Cardiac fibroblast (primary cell): ENCODE measurements around the gene ZC3H18.

Source experiments
- DNase-seq, 2 donors: peaks; one replicate each; pipeline versions ENCODE4 v3.0.0 to v3.0.0-alpha.2; 2010; ENCODE audit warnings: low read depth in 2 of 2
- H3K4me3 ChIP-seq, 2 donors: replicated peaks in 1 of 2; 1 replicate in 1 of 2; 2 replicates in 1 of 2; pipeline ENCODE4 v1.5.1; 2011; ENCODE audit warnings: low read depth in 2 of 2, low read length in 2 of 2, mild to moderate bottlenecking in 2 of 2, moderate library complexity in 1 of 2
- TF ChIP-seq, protein P1 (sequence below): IDR thresholded peaks from one replicate; pipeline ENCODE4 v1.5.1; 2011; ENCODE audit warnings: low read depth, mild to moderate bottlenecking, low read length, inconsistent platforms

ZC3H18 gene

DNA sequence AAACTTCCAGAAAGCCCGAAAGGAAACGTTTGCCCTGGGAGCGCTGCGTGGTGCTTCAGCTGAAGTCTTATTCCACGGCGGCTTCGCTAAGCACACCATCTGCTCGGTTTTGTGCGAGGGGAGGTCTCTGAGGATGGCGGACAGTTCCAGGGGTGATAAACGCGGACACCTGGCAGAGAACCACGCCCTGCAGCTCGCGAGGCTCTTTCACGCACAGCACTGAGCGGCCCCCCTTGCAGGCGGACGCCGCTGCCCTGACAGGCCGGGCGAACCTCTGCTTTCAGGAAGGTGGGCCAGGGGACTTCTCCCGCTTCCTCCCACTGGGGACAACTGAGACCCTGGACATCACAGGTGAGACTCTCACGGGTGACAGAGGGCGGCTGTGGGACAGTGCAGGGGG, 89.0 kb downstream of the ZC3H18 start:
- no peak overlapping the region for H3K4me3 ChIP-seq
- TF ChIP-seq, protein P1, sequence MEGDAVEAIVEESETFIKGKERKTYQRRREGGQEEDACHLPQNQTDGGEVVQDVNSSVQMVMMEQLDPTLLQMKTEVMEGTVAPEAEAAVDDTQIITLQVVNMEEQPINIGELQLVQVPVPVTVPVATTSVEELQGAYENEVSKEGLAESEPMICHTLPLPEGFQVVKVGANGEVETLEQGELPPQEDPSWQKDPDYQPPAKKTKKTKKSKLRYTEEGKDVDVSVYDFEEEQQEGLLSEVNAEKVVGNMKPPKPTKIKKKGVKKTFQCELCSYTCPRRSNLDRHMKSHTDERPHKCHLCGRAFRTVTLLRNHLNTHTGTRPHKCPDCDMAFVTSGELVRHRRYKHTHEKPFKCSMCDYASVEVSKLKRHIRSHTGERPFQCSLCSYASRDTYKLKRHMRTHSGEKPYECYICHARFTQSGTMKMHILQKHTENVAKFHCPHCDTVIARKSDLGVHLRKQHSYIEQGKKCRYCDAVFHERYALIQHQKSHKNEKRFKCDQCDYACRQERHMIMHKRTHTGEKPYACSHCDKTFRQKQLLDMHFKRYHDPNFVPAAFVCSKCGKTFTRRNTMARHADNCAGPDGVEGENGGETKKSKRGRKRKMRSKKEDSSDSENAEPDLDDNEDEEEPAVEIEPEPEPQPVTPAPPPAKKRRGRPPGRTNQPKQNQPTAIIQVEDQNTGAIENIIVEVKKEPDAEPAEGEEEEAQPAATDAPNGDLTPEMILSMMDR, result no peak
- DNase-seq, result no peak

DNA sequence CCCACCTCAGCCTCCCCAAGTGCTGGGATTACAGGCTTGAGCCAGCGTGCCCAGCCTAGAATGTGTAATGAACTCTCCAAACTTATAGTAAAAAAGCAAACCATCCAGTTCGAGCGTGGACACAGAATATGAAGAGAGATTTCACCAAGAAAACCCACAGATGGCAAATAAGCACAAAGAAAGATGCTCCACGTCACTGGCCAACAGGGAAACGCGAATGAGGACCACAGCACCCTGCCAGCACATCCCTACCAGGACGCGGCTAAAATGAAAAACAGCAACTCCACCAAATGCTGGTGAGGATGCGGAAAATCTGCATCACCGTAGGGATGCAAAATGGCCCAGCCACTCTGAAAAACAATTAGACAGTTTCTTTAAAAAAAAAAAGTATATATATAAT, 91.3 kb downstream of the ZC3H18 start:
- TF ChIP-seq, protein P1, result no peak
- H3K4me3 ChIP-seq, result peak overlapping the region in 1 of 2 donors; percentile 33
- DNase-seq, result no peak

DNA sequence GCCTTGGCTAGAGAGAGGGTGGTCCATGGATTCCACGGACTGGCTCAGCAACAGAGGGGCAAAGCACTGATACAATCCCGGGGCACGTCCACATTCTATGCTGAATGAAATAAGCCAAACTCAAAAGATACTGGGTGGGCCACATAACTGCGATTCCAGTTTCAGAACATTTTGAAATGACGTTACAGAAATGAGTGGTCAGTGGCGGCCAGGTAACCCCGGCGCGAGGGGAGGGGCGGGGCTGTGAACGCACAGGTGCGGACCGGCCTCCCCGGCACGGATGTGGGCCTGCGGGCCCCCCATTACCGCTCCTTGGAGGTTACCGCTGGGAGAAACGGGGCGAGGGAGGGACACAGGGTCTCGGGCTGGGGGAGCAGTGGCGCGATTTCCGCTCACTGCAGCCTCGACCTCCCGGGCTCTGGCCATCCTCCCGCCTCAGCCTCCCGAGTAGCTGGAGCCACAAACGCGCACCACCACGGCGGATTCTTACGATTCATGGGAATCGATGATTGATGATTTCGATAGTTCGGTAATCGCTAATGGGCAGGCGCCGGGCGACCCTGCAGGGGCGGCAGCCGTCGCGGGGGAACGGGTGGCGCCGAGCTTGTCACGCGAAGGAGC, 92.1 kb downstream of the ZC3H18 start:
- no peak for DNase-seq
- H3K4me3 ChIP-seq, result peak overlapping the region; percentile 88 to 95
- TF ChIP-seq, protein P1, result no peak

DNA sequence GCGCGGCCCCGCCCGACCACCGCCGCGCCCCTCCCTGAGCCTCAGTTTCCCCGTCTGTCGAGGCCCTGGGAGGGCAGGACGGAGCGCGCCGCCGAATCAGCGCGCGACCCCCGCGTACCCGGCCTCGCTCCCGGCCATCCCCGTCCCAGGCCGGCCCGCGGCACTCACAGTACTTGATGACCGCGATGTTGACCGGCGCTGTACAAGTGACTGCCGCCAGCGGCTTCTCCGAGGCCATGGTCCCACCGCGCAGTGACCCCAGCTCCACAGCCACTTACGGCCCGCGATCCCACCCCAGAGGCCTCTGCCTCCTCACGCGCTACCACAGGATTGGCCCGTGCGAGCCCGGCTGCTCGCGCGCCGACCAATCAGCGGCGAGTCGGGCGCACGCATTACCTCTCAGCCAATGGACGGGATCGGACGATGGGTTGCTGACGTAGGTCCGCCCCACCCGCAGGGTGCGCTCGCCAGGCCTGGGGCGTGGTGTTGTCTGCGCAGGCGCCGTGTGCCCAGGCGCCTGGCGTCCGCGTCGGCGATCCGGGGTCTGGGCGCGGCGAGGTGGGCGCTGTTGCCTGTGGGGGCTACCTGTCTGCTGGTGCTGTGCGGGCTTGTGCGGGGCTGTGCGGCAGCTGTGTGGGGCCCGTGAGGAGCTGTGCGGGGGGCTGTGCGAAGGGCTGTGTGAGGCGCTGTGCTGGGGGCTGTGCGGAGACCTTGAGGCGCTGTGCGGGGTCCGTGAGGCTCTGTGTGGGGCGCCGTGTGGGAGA, 92.8 kb downstream of the ZC3H18 start, which contains the start of gene MVD:
Gene MVD, minus strand, starts transcription at position 249 of the 764 bp plus-strand sequence. Its CDS starts 11 bp downstream, at position 238.
- DNase-seq, result peak; percentile 97 to 99
- peak within 1 kb of the TSS; percentile 95 to 99 for H3K4me3 ChIP-seq
- TF ChIP-seq, protein P1, result no peak

DNA sequence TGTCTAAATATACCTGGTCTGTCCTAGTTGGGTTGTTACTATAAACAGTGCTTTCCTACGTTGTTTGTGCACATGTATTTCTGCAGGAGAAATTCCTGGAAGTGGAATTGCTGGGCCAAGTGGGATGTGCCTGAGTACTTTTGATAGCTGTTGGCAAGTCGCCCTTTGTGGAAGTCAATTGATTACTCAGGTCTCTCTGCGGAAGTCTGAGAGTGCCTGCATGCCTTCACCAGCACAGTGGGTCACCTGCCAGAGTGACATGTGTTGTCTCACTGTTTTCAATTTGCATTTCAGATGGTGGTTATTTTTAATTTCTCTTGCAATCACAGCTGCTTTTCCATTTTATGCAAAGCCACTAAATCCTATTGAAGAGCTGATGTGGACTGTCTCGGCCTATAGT, 94.9 kb downstream of the ZC3H18 start:
- H3K4me3 ChIP-seq, result no peak overlapping the region
- TF ChIP-seq, protein P1, result no peak
- DNase-seq, result no peak

DNA sequence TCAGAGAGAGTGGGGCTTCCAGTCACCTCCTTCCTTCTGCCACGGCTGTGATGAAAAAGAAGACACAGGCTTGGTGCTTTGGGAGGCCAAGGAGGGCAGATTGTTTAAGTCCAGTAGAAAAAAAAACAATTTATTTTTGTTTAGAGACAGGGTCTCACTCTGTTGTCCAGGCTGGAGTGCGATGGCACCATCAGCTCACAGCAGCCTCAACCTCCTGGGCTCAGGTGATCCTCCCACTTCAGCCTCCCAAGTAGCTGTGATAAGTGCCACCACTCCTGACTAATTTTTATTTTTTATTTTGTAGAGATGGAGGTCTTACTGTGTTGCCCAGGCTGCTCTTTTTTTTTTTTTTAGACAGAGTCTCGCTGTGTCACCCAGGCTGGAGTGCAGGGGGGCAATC, 95.4 kb downstream of the ZC3H18 start:
- TF ChIP-seq, protein P1, result no peak
- DNase-seq, result no peak
- no peak overlapping the region for H3K4me3 ChIP-seq
